ENCODE data around the gene SLC9A5. TPM values are rescaled to one million over a fixed set of nuclear protein-coding genes. Genes with fewer than 3 reads are reported as not detected.

SLC9A5 gene
- total RNA-seq, 4 donors from 2014 or later = 0.55 to 4.5 (median 1.5) TPM

- Histone ChIP-seq H3K36me3 (no peaks in the 10 kb centered on the region), H3K27ac (no peak overlapping the region), H3K4me1 (no peaks in the 10 kb centered on the region), H3K4me3 (no peak overlapping the region), H3K9me3 (no peaks in the 10 kb centered on the region), H3K27me3 (peaks cover 12% of the 10 kb centered on the region)
- intact Hi-C loops (cut with DNase I; ENCODE audit: low total_unique reads) = no loop called here
- no peak for TF ChIP-seq POLR2A (IDR thresholded peaks at IDR 0.05)
- 82 to 100% methylated on average over 5 to 18 of the region's 18 CpGs for WGBS, 2 donors (ENCODE audit: low coverage in 1 of 2)
- no peak for DNase-seq
- in situ Hi-C loops (cut with MboI; ENCODE audit: low pct_ligation_motif_present in 1 of 4, low pct_unique_long_range_greater_than_20kb in 1 of 4, low sequenced_read_pairs in 3 of 4) = no loop called here
Observed at GRCh38 chr16:67254801-67255552, 6.2 kb downstream of the SLC9A5 start.

- no peak for TF ChIP-seq POLR2A (IDR thresholded peaks at IDR 0.05)
- TF ChIP-seq EP300 (IDR thresholded peaks at IDR 0.05; ENCODE audit: low read depth) = no peak
- no peak for TF ChIP-seq POLR2AphosphoS5 (IDR thresholded peaks at IDR 0.05)
- TF ChIP-seq CTCF (IDR thresholded peaks at IDR 0.05) = no peak
- intact Hi-C loops (cut with DNase I; ENCODE audit: low total_unique reads) (no loop called here), in situ Hi-C loops (cut with MboI; ENCODE audit: low pct_ligation_motif_present in 1 of 4, low pct_unique_long_range_greater_than_20kb in 1 of 4, low sequenced_read_pairs in 3 of 4) (no loop called here)
- DNase-seq = no peak
- Histone ChIP-seq H3K9me3 (no peaks in the 10 kb centered on the region), H3K4me3 (no peak overlapping the region), H3K27ac (no peak overlapping the region), H3K27me3 (peaks cover 5% of the 10 kb centered on the region), H3K36me3 (no peaks in the 10 kb centered on the region), H3K4me1 (no peaks in the 10 kb centered on the region)
- WGBS, 2 donors (ENCODE audit: low coverage in 1 of 2) = 96% methylated on average over 17 of the region's 17 CpGs; no CpG with 5 or more reads in 1 of the 2 donors
Observed at GRCh38 chr16:67255553-67256221, 6.9 kb downstream of the SLC9A5 start.

- no peaks in the 10 kb centered on the region for H3K36me3 ChIP-seq
Observed at GRCh38 chr16:67256701-67257230, 8.0 kb downstream of the SLC9A5 start.

GRCh38 chr16:67257486-67258160 lies 8.8 kb downstream of the SLC9A5 start:
- 73 to 88% methylated on average over 2 to 4 of the region's 4 CpGs for WGBS, 2 donors (ENCODE audit: low coverage in 1 of 2)
- DNase-seq = no peak
- Histone ChIP-seq H3K9me3 (no peaks in the 10 kb centered on the region), H3K4me3 (no peak overlapping the region), H3K27me3 (no peaks in the 10 kb centered on the region), H3K36me3 (no peaks in the 10 kb centered on the region), H3K4me1 (no peaks in the 10 kb centered on the region), H3K27ac (no peak overlapping the region)
- in situ Hi-C loops (cut with MboI; ENCODE audit: low pct_ligation_motif_present in 1 of 4, low pct_unique_long_range_greater_than_20kb in 1 of 4, low sequenced_read_pairs in 3 of 4) = no loop called here
- TF ChIP-seq EP300 (IDR thresholded peaks at IDR 0.05; ENCODE audit: low read depth) (no peak), POLR2A (IDR thresholded peaks at IDR 0.05) (no peak), POLR2AphosphoS5 (IDR thresholded peaks at IDR 0.05) (no peak), CTCF (IDR thresholded peaks at IDR 0.05) (no peak)
- intact Hi-C loops (cut with DNase I; ENCODE audit: low total_unique reads) = no loop called here

More at GRCh38 chr16:67256701-67257230, 8.0 kb downstream of the SLC9A5 start:
- intact Hi-C loops (cut with DNase I; ENCODE audit: low total_unique reads) (no loop called here), in situ Hi-C loops (cut with MboI; ENCODE audit: low pct_ligation_motif_present in 1 of 4, low pct_unique_long_range_greater_than_20kb in 1 of 4, low sequenced_read_pairs in 3 of 4) (no loop called here)
- no peak for DNase-seq
- no peak overlapping the region for H3K4me3 ChIP-seq
- no peak for TF ChIP-seq POLR2A (IDR thresholded peaks at IDR 0.05)
- no peak for TF ChIP-seq POLR2AphosphoS5 (IDR thresholded peaks at IDR 0.05)
- TF ChIP-seq EP300 (IDR thresholded peaks at IDR 0.05; ENCODE audit: low read depth) = no peak
- no peak for TF ChIP-seq CTCF (IDR thresholded peaks at IDR 0.05)
- H3K27ac ChIP-seq = no peak overlapping the region
- WGBS, 2 donors (ENCODE audit: low coverage in 1 of 2) = 93 to 96% methylated on average over 3 to 11 of the region's 11 CpGs
- no peaks in the 10 kb centered on the region for H3K27me3 ChIP-seq
- H3K4me1 ChIP-seq = no peaks in the 10 kb centered on the region
- no peaks in the 10 kb centered on the region for H3K9me3 ChIP-seq

Data from transverse colon (tissue), 4 donors.